CD4-positive, alpha-beta T cell (primary cell): ENCODE measurements around the gene STK38L. TPM values are rescaled to one million over a fixed set of nuclear protein-coding genes. Genes with fewer than 3 reads are reported as not detected.

ENCODE experiments used
- ATAC-seq: fragments of 200-7000 bp; cut with Tn5 transposase; one replicate; pipeline ENCODE4 v1.10.0; 2022; ENCODE audit warnings: mild to moderate bottlenecking; ENCODE audit not compliant: poor library complexity
- CTCF ChIA-PET: fragments of 350-600 bp; sonication (Branson Sonifier 250); formaldehyde crosslinking; loops from one replicate; lab custom pipeline; 2021; ENCODE audit warnings: antibody characterized with exemption, inconsistent platforms; lab: Charles Lee
- POLR2A ChIA-PET: fragments of 350-600 bp; sonication (Branson Sonifier 250); formaldehyde crosslinking; loops from one replicate; lab custom pipeline; 2021; ENCODE audit warnings: antibody characterized with exemption, inconsistent platforms; lab: Charles Lee
- DNase-seq, 14 experiments: peaks; one replicate each; pipeline ENCODE4 v3.0.0-alpha.2; 2013 to 2020; ENCODE audit warnings: mixed read lengths in 2 of 14
- H3K27ac ChIP-seq, 2 donors: one replicate each; pipeline versions ENCODE4 v1.5.1 to v1.7.0; 2013; ENCODE audit warnings: low read length in 2 of 2, low read depth in 1 of 2, mild to moderate bottlenecking in 1 of 2
- H3K27me3 ChIP-seq, 2 experiments: 1 replicate in 1 of 2; 2 replicates in 1 of 2; pipeline versions ENCODE4 v1.6.1 to v1.7.0; 2013; ENCODE audit warnings: low read length in 2 of 2, control low read depth in 1 of 2, mild to moderate bottlenecking in 1 of 2, moderate library complexity in 1 of 2; ENCODE audit not compliant: insufficient read depth in 2 of 2, control insufficient read depth in 1 of 2
- H3K36me3 ChIP-seq: one replicate; pipeline ENCODE4 v1.6.1; 2013; ENCODE audit warnings: low read length, control low read depth; ENCODE audit not compliant: insufficient read depth
- H3K4me1 ChIP-seq: one replicate; pipeline ENCODE4 v1.6.1; 2013; ENCODE audit warnings: low read length, control low read depth; ENCODE audit not compliant: insufficient read depth
- H3K4me3 ChIP-seq: one replicate; pipeline ENCODE4 v1.5.1; 2013; ENCODE audit warnings: mild to moderate bottlenecking, low read length, moderate library complexity
- H3K9me3 ChIP-seq, 2 experiments: 1 replicate in 1 of 2; 2 replicates in 1 of 2; pipeline versions ENCODE4 v1.6.1 to v1.7.0; 2013; ENCODE audit warnings: low read length in 2 of 2, mild to moderate bottlenecking in 2 of 2, control low read depth in 1 of 2, moderate library complexity in 1 of 2; ENCODE audit not compliant: control insufficient read depth in 1 of 2, insufficient read depth in 1 of 2
- H3K27ac Mint-ChIP-seq: one replicate; pipeline ENCODE4 v1.8.0; 2020; ENCODE audit warnings: mixed read lengths
- H3K27me3 Mint-ChIP-seq: one replicate; pipeline ENCODE4 v1.8.0; 2021; ENCODE audit warnings: mixed read lengths
- H3K36me3 Mint-ChIP-seq: one replicate; pipeline ENCODE4 v1.8.0; 2021; ENCODE audit warnings: low read depth, mixed read lengths
- H3K4me1 Mint-ChIP-seq: one replicate; pipeline ENCODE4 v1.8.0; 2021; ENCODE audit warnings: low read depth, mixed read lengths
- H3K4me3 Mint-ChIP-seq: one replicate; pipeline ENCODE4 v1.8.0; 2020; ENCODE audit warnings: mild to moderate bottlenecking, mixed read lengths
- H3K9me3 Mint-ChIP-seq: one replicate; pipeline ENCODE4 v1.8.0; 2020; ENCODE audit warnings: mixed read lengths
- intact Hi-C, 2 experiments: fragments of 100-400 bp; cut with DNase I in 1 of 2; cut with micrococcal nuclease in 1 of 2; formaldehyde crosslinking; loops; one replicate each; pipeline versions ENCODE4 v1.15.1 to v1.9.0; 2023 to 2025; cut with DNase I, micrococcal nuclease
- total RNA-seq, 174 experiments: library from RNA in 2 of 174; stranded (reverse) in 2 of 174; gene quantifications; one replicate each; pipeline ENCODE4 v1.2.3 and lab custom pipeline; 2021 to 2026
- TF ChIP-seq, protein P1 (sequence below): fragments of 200-600 bp; IDR thresholded peaks from one replicate; pipeline ENCODE4 v1.8.0; 2022; ENCODE audit warnings: antibody characterized with exemption, mild to moderate bottlenecking

The STK38L gene
- total RNA-seq, 2 experiments from 2014 or later = 18.3 to 21.0 TPM

DNA sequence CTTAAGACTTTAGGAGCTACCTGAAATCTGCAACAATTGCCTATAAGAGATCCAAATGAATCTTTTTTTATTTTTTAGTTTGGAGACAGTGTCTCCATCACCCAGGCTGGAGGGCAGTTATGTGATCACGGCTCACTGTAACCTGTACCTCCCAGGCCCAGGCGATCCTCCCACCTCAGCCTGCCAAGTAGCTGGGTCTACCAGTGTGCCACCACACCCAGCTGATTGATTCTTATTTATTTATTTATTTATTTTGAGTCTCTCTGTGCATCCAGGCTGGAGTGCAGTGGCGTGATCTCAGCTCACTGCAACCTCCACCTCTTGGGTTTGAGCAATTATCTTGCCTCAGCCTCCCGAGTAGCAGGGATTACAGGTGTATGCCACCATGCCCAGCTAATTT lies 26.1 kb downstream of the STK38L start:
- Histone ChIP-seq H3K9me3 (no peaks in the 10 kb centered on the region), H3K4me3 (no peak overlapping the region), H3K27ac (no peak overlapping the region), H3K4me1 (no peaks in the 10 kb centered on the region), H3K27me3 (no peaks in the 10 kb centered on the region), H3K36me3 (peaks cover 4% of the 10 kb centered on the region)
- ChIA-PET CTCF (no interaction called here), POLR2A (no interaction called here)
- TF ChIP-seq, protein P1, sequence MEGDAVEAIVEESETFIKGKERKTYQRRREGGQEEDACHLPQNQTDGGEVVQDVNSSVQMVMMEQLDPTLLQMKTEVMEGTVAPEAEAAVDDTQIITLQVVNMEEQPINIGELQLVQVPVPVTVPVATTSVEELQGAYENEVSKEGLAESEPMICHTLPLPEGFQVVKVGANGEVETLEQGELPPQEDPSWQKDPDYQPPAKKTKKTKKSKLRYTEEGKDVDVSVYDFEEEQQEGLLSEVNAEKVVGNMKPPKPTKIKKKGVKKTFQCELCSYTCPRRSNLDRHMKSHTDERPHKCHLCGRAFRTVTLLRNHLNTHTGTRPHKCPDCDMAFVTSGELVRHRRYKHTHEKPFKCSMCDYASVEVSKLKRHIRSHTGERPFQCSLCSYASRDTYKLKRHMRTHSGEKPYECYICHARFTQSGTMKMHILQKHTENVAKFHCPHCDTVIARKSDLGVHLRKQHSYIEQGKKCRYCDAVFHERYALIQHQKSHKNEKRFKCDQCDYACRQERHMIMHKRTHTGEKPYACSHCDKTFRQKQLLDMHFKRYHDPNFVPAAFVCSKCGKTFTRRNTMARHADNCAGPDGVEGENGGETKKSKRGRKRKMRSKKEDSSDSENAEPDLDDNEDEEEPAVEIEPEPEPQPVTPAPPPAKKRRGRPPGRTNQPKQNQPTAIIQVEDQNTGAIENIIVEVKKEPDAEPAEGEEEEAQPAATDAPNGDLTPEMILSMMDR = no peak
- peaks cover 20% of the 10 kb centered on the region for H3K4me1 Mint-ChIP-seq
- no peak overlapping the region for H3K27ac Mint-ChIP-seq
- DNase-seq (no peak), ATAC-seq (no peak)
- H3K4me3 Mint-ChIP-seq = no peak overlapping the region
- no peaks in the 10 kb centered on the region for H3K27me3 Mint-ChIP-seq
- H3K36me3 Mint-ChIP-seq = peaks cover 39% of the 10 kb centered on the region
- H3K9me3 Mint-ChIP-seq = peaks cover 5% of the 10 kb centered on the region
- intact Hi-C loops = no loop called here

DNA sequence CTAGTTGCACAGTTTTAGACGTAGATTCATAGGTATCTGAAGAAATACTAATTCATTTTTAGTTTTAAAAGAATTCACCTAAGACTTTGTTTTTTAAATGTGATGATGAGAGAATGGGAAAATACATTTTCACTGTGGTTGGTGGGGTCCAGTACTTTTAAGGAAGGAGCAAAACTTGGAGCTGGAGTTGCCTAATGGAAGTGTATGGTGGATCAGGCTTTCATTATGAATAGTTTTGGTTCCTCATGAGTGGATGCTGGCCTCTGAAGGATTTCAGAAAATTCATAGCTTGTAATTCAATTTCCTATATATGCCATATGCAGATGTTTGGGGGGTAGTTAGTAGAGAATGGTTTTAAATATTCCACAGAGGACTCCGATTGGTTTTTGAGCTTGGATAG lies 27.1 kb downstream of the STK38L start:
- POLR2A ChIA-PET = interaction anchor here (0.6 kb wide), 2 partner anchors 23 to 107 kb away, joined by 3 to 4 read pairs; no protein-coding TSS in a partner anchor

DNA sequence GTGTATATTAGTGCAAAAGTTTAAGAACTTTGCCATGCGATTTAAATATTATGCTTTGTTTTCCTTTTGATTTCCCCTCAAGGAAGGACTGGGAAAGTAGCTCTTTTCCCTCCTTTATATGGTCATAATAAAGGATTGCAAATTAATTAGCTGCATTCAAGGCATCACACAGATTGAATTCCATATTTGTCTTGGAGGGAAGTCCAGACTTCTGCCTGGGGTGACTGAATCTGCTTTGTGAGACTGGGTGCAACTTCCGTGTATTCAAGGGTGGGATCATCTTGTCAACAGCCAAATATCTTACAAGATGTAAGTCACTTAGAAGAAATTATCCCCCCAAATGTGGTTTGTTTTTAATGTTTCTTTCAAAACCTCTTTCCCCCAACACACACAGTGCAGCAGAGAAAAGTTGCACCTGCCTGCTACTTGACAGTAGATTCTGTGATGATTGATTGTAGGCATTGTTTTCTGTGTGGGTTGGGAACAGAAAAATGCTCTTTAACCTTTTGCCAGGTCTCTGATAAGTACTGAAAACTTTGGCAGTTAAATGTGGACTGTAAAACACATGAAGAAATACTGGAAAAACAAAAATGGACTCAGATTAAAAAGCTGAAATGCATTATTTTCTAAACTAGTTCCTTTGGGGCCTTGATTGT lies 28.4 kb downstream of the STK38L start:
- CTCF ChIA-PET = no interaction called here
- intact Hi-C loops = no loop called here

More for the DNA sequence above, 27.1 kb downstream of the STK38L start:
- TF ChIP-seq, protein P1 = no peak
- H3K9me3 ChIP-seq = no peaks in the 10 kb centered on the region
- H3K36me3 ChIP-seq = peaks cover 4% of the 10 kb centered on the region
- H3K4me3 ChIP-seq = no peak overlapping the region
- Mint-ChIP-seq H3K36me3 (peaks cover 32% of the 10 kb centered on the region), H3K4me1 (peaks cover 20% of the 10 kb centered on the region), H3K27me3 (no peaks in the 10 kb centered on the region), H3K27ac (no peak overlapping the region), H3K9me3 (peaks cover 5% of the 10 kb centered on the region), H3K4me3 (no peak overlapping the region)
- intact Hi-C loops = no loop called here
- no peak overlapping the region for H3K27ac ChIP-seq
- ATAC-seq = no peak
- H3K4me1 ChIP-seq = no peaks in the 10 kb centered on the region
- CTCF ChIA-PET = no interaction called here
- no peak for DNase-seq
- H3K27me3 ChIP-seq = no peaks in the 10 kb centered on the region

More for the DNA sequence above, 28.4 kb downstream of the STK38L start:
- H3K27me3 ChIP-seq = no peaks in the 10 kb centered on the region
- peaks cover 19% of the 10 kb centered on the region for H3K36me3 Mint-ChIP-seq
- H3K27me3 Mint-ChIP-seq = no peaks in the 10 kb centered on the region
- DNase-seq = no peak
- peaks cover 2% of the 10 kb centered on the region for H3K9me3 Mint-ChIP-seq
- H3K36me3 ChIP-seq = peaks cover 4% of the 10 kb centered on the region
- no peaks in the 10 kb centered on the region for H3K9me3 ChIP-seq
- ATAC-seq = no peak
- no peak overlapping the region for H3K4me3 ChIP-seq
- H3K27ac Mint-ChIP-seq = no peak overlapping the region
- H3K4me1 ChIP-seq = no peaks in the 10 kb centered on the region
- no peak overlapping the region for H3K4me3 Mint-ChIP-seq
- POLR2A ChIA-PET = no interaction called here
- H3K4me1 Mint-ChIP-seq = peaks cover 20% of the 10 kb centered on the region
- H3K27ac ChIP-seq = no peak overlapping the region
- TF ChIP-seq, protein P1 = no peak
